Measurements from ENCODE around the gene TUBG1.

DNA sequence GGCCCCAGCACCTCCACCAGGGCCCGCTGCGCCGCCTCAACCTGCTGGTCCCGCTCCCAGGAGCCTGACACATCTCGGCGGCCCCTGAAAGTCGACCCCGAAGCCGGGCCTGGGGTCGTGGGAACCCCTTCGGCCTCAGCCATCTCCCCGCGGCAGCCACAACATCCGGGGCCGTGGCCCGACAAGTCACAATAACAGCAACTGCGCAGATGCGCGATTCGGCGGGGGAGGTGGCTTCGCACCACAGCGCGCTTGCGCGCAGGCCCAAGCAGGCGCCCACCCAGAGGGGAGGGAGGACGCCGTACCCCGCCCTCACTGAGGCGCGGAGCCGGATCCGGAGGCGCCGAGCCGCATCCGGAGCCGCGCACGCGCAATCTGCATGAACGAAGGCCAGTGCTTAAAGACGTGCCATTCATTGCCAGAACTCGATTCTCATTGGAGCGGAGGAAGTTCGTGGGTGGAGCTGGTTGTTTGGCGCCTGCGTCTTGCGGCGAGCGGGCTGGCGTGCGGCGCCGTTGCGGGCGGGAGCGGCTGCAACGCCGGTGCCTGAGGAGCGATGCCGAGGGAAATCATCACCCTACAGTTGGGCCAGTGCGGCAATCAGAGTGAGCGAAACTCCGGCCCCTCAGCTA is at the start of gene TUBG1, which contains the start of gene RETREG3:
- TF ChIP-seq ZNF274 (IDR thresholded peaks at IDR 0.05; ENCODE audit: low read depth, low read length): no peak
- no peak for TF ChIP-seq SUZ12 (IDR thresholded peaks at IDR 0.05; ENCODE audit: extremely low read depth, insufficient read depth, insufficient read length)
- no peak for TF ChIP-seq YY1 (IDR thresholded peaks at IDR 0.05; ENCODE audit: insufficient read depth, insufficient read length)
